Fibroblast of skin of left quadriceps (primary cell): ENCODE data around the gene GFY.
"Not testable (repeated sequence)": the region's sequence is repeated elsewhere in the genome, so short reads cannot be mapped to it uniquely, and the experiment has no call there.

Source experiments
- DNase-seq, 2 experiments: peaks; one replicate each; pipeline ENCODE4 v3.0.0-alpha.2; 2013; ENCODE audit warnings: low read depth in 2 of 2

GFY gene

GRCh38 chr19:49468746-49469447 is 43.7 kb downstream of the GFY start:
- DNase-seq: no peak

GRCh38 chr19:49469828-49470614 is 44.8 kb downstream of the GFY start:
- no peak for DNase-seq

- no peak for DNase-seq
Measured at GRCh38 chr19:49470615-49470978, 45.4 kb downstream of the GFY start.

GRCh38 chr19:49472936-49473335 is 47.7 kb downstream of the GFY start:
- DNase-seq: no peak

- DNase-seq: not testable (repeated sequence)
Measured at GRCh38 chr19:49473501-49473867, 48.3 kb downstream of the GFY start.

- DNase-seq: peak in 1 of 2 experiments; percentile 44
Measured at GRCh38 chr19:49473868-49474541, 48.8 kb downstream of the GFY start, which contains the start of gene FLT3LG. Gene FLT3LG (plus strand): TSS chr19:49474215. CDS start chr19:49474640, 425 bp downstream.

GRCh38 chr19:49474542-49474924 is 49.3 kb downstream of the GFY start:
- DNase-seq: no peak

GRCh38 chr19:49475191-49475917 is 50.2 kb downstream of the GFY start:
- DNase-seq: no peak

GRCh38 chr19:49475995-49476880 is 51.0 kb downstream of the GFY start:
- no peak for DNase-seq
